Activated CD4-positive, CD25-positive, alpha-beta regulatory T cell treated with anti-CD3 and anti-CD28 coated beads, Interleukin-2, amount 50 U/mL, for 72 hours (primary cell): ENCODE measurements around the gene TRABD2B.

Experiments used
- DNase-seq: peaks from one replicate; pipeline ENCODE4 v3.0.0; 2021

TRABD2B gene

DNA sequence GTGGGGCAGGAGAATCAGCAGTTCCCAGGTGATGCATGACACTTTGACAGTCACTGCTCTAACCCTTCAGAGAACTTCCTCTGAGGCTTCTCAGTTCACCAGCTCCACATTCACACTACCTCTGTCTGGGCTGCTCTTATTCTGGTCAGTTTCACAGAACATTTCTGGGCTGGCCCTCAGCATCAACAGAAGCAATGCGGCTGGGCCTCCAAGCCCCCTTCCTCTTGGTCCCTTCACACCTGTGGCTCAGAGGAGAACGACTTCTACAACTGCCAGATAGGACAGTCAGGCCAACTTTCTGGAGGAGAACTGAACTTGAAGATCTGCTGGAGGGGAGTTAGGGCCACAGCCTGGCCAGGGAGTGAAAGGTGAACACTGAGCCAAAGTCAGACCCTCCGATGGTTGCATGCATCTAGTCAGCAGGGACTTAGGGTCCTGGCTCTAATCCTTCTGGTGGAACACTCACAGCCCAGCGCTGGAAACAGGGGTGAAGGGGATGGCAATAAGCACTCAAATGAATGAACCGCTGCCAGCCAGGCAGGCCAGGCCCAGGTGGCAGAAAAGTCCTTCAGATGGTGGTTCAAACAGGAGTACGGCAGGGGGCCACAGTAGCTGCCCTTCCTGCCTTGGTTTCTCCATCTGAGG is 285.2 kb downstream of the TRABD2B start:
- DNase-seq, result no peak

DNA sequence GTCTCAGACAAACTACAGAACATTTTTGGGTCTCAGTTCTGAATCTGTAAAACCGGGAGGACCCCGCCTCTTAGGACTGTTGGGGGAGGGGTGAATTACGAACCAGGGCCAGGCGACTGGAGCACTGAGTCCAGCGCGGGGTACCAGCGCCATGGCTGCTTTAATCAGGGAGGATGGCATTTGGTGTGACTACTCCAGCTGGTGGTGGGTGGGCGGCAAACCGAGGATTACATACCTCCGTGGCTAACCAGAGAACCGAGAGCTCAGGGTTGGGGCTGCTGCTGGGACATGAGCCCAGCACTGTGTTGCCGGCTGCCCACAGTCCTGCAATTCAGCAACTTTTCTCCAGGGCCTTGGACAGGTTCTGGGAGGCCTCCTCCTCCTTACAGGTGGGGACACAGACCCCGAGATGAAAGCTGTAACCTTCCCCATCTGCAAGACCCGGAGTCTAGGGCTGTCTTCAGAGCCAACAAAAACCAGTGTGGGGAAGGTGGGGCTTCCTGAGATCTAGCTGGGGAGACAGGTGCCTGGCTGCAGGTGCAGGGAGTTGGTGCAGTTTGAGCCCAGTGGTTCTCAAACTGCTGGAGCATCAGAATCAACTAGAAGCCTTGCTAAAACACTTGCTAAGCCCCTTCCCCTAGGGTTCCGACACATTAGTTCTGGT is 285.9 kb downstream of the TRABD2B start:
- no peak for DNase-seq
